DMS114 treated with DMSO at 0.1 percent for 48 hours (cell line): ENCODE results near the gene PKHD1.

Experiments
- DNase-seq: peaks from one replicate; lab custom pipeline; 2025; ENCODE audit not compliant: unreplicated experiment; lab: John Stamatoyannopoulos, UW

The PKHD1 gene

GRCh38 chr6:51640021-51640420 lies 447.4 kb downstream of the PKHD1 start:
- no peak for DNase-seq

- DNase-seq: no peak
Observed at GRCh38 chr6:51633424-51633823, 454.0 kb downstream of the PKHD1 start.

GRCh38 chr6:51630011-51630410 lies 457.4 kb downstream of the PKHD1 start:
- no peak for DNase-seq

GRCh38 chr6:51626391-51626790 lies 461.0 kb downstream of the PKHD1 start:
- no peak for DNase-seq

GRCh38 chr6:51625566-51625965 lies 461.8 kb downstream of the PKHD1 start:
- DNase-seq: no peak

- DNase-seq: no peak
Observed at GRCh38 chr6:51620971-51621370, 466.4 kb downstream of the PKHD1 start.

GRCh38 chr6:51619042-51619799 lies 468.2 kb downstream of the PKHD1 start:
- DNase-seq: no peak

GRCh38 chr6:51618563-51618962 lies 468.9 kb downstream of the PKHD1 start:
- no peak for DNase-seq

GRCh38 chr6:51617751-51618150 lies 469.7 kb downstream of the PKHD1 start:
- DNase-seq: no peak

GRCh38 chr6:51616243-51616642 lies 471.2 kb downstream of the PKHD1 start:
- DNase-seq: no peak

- DNase-seq: no peak
Observed at GRCh38 chr6:51614725-51615124, 472.7 kb downstream of the PKHD1 start.

- no peak for DNase-seq
Observed at GRCh38 chr6:51613558-51613957, 473.9 kb downstream of the PKHD1 start.

- no peak for DNase-seq
Observed at GRCh38 chr6:51608932-51609331, 478.5 kb downstream of the PKHD1 start.

- no peak for DNase-seq
Observed at GRCh38 chr6:51608383-51608782, 479.0 kb downstream of the PKHD1 start.

GRCh38 chr6:51600514-51600913 lies 486.9 kb downstream of the PKHD1 start:
- DNase-seq: no peak

- DNase-seq: no peak
Observed at GRCh38 chr6:51598171-51598570, 489.2 kb downstream of the PKHD1 start.

GRCh38 chr6:51594981-51595380 lies 492.4 kb downstream of the PKHD1 start:
- no peak for DNase-seq

GRCh38 chr6:51585264-51585663 lies 502.1 kb downstream of the PKHD1 start:
- DNase-seq: no peak

- DNase-seq: no peak
Observed at GRCh38 chr6:51584163-51584562, 503.2 kb downstream of the PKHD1 start.

GRCh38 chr6:51578994-51579393 lies 508.4 kb downstream of the PKHD1 start:
- DNase-seq: no peak

GRCh38 chr6:51578362-51578761 lies 509.1 kb downstream of the PKHD1 start:
- no peak for DNase-seq

- no peak for DNase-seq
Observed at GRCh38 chr6:51574040-51574439, 513.4 kb downstream of the PKHD1 start.

- DNase-seq: no peak
Observed at GRCh38 chr6:51571168-51571567, 516.2 kb downstream of the PKHD1 start.
